GM23248 (cell line): ENCODE data around the gene ARMH3. TPM values are rescaled to one million over a fixed set of nuclear protein-coding genes. Genes with fewer than 3 reads are reported as not detected.
A peak's percentile ranks its signal among the peaks of the same experiment; 100 is the strongest.
"Not testable (repeated sequence)": the region's sequence is repeated elsewhere in the genome, so short reads cannot be mapped to it uniquely, and the experiment has no call there.

Source experiments
- DNase-seq: peaks from one replicate; pipeline ENCODE4 v3.0.0-alpha.2; 2015
- H2AFZ ChIP-seq: fragments of 200-600 bp; sonication (generic); 2 replicates; pipeline ENCODE4 v1.6.1; 2016; ENCODE audit warnings: antibody characterized with exemption
- H3F3A ChIP-seq: fragments of 200-600 bp; sonication (generic); 2 replicates; pipeline ENCODE4 v1.6.1; 2016; ENCODE audit warnings: mild to moderate bottlenecking, antibody characterized with exemption, mixed run types; ENCODE audit not compliant: insufficient read depth
- H3K27ac ChIP-seq: fragments of 200-600 bp; sonication (generic); 2 replicates; pipeline ENCODE4 v1.5.1; 2016; ENCODE audit warnings: mild to moderate bottlenecking
- H3K27me3 ChIP-seq: fragments of 200-600 bp; sonication (generic); replicated peaks from 2 replicates; pipeline ENCODE4 v1.6.1; 2016; ENCODE audit warnings: mild to moderate bottlenecking; ENCODE audit not compliant: insufficient read depth
- H3K36me3 ChIP-seq: fragments of 200-600 bp; sonication (generic); 2 replicates; pipeline ENCODE4 v1.6.1; 2016; ENCODE audit warnings: low read depth, mild to moderate bottlenecking
- H3K4me1 ChIP-seq: fragments of 200-600 bp; sonication (generic); 2 replicates; pipeline ENCODE4 v1.6.1; 2016; ENCODE audit warnings: mild to moderate bottlenecking; ENCODE audit not compliant: insufficient read depth
- H3K4me2 ChIP-seq: fragments of 200-600 bp; sonication (generic); one replicate; pipeline ENCODE4 v1.6.1; 2016; ENCODE audit warnings: mild to moderate bottlenecking; ENCODE audit not compliant: unreplicated experiment
- H3K4me3 ChIP-seq: fragments of 200-600 bp; sonication (generic); 2 replicates; pipeline ENCODE4 v1.5.1; 2016; ENCODE audit warnings: mild to moderate bottlenecking
- H3K79me2 ChIP-seq: fragments of 200-600 bp; sonication (generic); 2 replicates; pipeline ENCODE4 v1.6.1; 2016; ENCODE audit warnings: mild to moderate bottlenecking; ENCODE audit not compliant: insufficient read depth
- H3K9ac ChIP-seq: fragments of 200-600 bp; sonication (generic); 2 replicates; pipeline ENCODE4 v1.6.1; 2016; ENCODE audit warnings: mild to moderate bottlenecking
- H3K9me2 ChIP-seq: fragments of 200-600 bp; sonication (generic); 2 replicates; pipeline ENCODE4 v1.6.1; 2016; ENCODE audit warnings: mixed run types, mild to moderate bottlenecking, moderate library complexity; ENCODE audit not compliant: insufficient read depth
- H3K9me3 ChIP-seq: fragments of 200-600 bp; sonication (generic); one replicate; pipeline ENCODE4 v1.6.1; 2017; ENCODE audit warnings: low read depth
- H4K20me1 ChIP-seq: fragments of 200-600 bp; sonication (generic); 2 replicates; pipeline ENCODE4 v1.6.0; 2016; ENCODE audit not compliant: insufficient read depth
- EZH2 ChIP-seq: fragments of 200-600 bp; sonication (generic); IDR thresholded peaks from 2 replicates; pipeline ENCODE4 v1.6.1; 2018; ENCODE audit warnings: antibody characterized with exemption, mild to moderate bottlenecking; ENCODE audit not compliant: insufficient read depth, poor library complexity, severe bottlenecking
- EZH2phosphoT487 ChIP-seq: fragments of 200-600 bp; sonication (generic); IDR thresholded peaks from 2 replicates; pipeline ENCODE4 v1.6.1; 2018; ENCODE audit warnings: antibody characterized with exemption, moderate library complexity, mild to moderate bottlenecking, low read depth; ENCODE audit not compliant: insufficient read depth
- WGBS, 2 experiments: methylation state at CpG; one replicate each; pipeline ENCODE4 v1.1.6; 2015 to 2017; ENCODE audit warnings: low lambda C conversion rate in 2 of 2, low coverage in 1 of 2; ENCODE audit errors: missing lambda C conversion rate in 2 of 2; 5-methylcytosine and 5-hydroxymethylcytosine counted together
- in situ Hi-C: fragments of 300-500 bp; cut with MboI; formaldehyde crosslinking; loops from 2 replicates; pipeline ENCODE4 v1.15.0; 2020
- polyA plus RNA-seq: library from polyadenylated mRNA; unstranded; fragments of >200 nt; fragmentation: Nextera tagmentation; extraction: Ambion mirVana; gene quantifications from 2 replicates; pipeline ENCODE4 v1.2.1, GENCODE V29; 2016
- total RNA-seq: library from RNA; depleted of rRNA; stranded (reverse); fragments of >200 nt; shearing (Covaris generic); gene quantifications from 2 replicates; pipeline ENCODE4 v1.2.3, GENCODE V29; 2014

Gene ARMH3
- total and polyA plus RNA-seq, 2 experiments from 2014 or later: 9.0 to 9.5 TPM

DNA sequence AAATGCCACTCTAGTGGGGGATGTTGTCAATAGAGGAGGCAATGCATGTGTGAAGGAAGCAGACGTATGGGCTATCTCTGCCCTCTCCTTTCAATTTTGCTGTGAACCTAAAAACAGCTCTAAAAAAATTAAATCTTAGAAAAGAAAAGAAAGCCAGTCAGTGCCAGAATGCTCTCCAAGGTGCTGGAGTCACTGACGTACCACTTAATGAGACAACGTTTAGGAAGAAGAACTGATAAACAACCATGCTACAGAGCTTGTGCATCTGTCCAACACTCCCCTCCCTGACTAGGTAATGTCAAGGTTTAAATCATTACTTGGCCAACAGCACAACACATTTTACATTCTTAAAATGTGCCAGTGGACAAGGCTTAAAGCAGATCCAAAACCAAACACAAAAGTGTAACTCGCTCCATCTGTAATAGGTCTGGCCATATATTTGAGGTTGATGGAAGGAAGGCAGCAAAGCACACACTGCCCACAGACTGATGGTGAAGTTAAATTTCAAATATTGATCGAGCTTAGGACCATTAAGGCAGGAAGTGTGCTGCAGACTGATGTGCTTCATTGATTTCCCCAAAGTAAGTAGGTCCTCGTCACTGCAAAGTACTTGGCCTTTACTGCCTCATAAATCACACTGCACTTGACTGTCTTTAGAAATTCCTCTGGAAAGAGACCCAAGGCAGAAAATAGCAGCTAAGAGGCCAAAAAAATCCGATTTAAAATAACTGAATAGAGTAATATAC lies 15.5 kb downstream of the ARMH3 start:
- WGBS, 2 experiments: 67 to 68% methylated on average over 7 of the region's 7 CpGs
- no peaks in the 10 kb centered on the region for H3K9me3 ChIP-seq
- H3K27me3 ChIP-seq: no peaks in the 10 kb centered on the region
- H3K36me3 ChIP-seq: no peaks in the 10 kb centered on the region; the same call in 1 of the 2 replicates
- peaks cover 9% of the 10 kb centered on the region; the same call in 1 of the 2 replicates for H3K4me1 ChIP-seq
- peak; percentile 20 for DNase-seq
- H3K79me2 ChIP-seq: peaks cover 62% of the 10 kb centered on the region
- no peak overlapping the region for H2AFZ ChIP-seq
- no peaks in the 10 kb centered on the region for H3F3A ChIP-seq
- no peak overlapping the region for H3K9ac ChIP-seq
- TF ChIP-seq EZH2 (no peak), EZH2phosphoT487 (no peak)
- no peaks in the 10 kb centered on the region for H3K9me2 ChIP-seq
- H3K4me3 ChIP-seq: no peak overlapping the region
- no peak overlapping the region for H3K27ac ChIP-seq
- peaks cover 9% of the 10 kb centered on the region for H4K20me1 ChIP-seq
- in situ Hi-C loops: no loop called here
- H3K4me2 ChIP-seq: no peak overlapping the region

- H4K20me1 ChIP-seq: peaks cover 9% of the 10 kb centered on the region
- in situ Hi-C loops: no loop called here
- TF ChIP-seq EZH2phosphoT487: no peak
- no peak for TF ChIP-seq EZH2
- H3F3A ChIP-seq: no peaks in the 10 kb centered on the region
- H3K79me2 ChIP-seq: peaks cover 42% of the 10 kb centered on the region
- no peaks in the 10 kb centered on the region for H3K27me3 ChIP-seq
- H2AFZ ChIP-seq: no peak overlapping the region
- no peaks in the 10 kb centered on the region for H3K9me3 ChIP-seq
- no peak for DNase-seq
- H3K4me2 ChIP-seq: no peak overlapping the region
- no peak overlapping the region for H3K9ac ChIP-seq
- H3K4me1 ChIP-seq: peaks cover 4% of the 10 kb centered on the region; the same call in 1 of the 2 replicates
- no peaks in the 10 kb centered on the region for H3K9me2 ChIP-seq
- no peak overlapping the region for H3K27ac ChIP-seq
- no peak overlapping the region for H3K4me3 ChIP-seq
- no peaks in the 10 kb centered on the region; the same call in 1 of the 2 replicates for H3K36me3 ChIP-seq
These were observed 17.6 kb downstream of the ARMH3 start for GRCh38 chr10:102038410-102038809.

GRCh38 chr10:102035807-102036206 lies 20.2 kb downstream of the ARMH3 start:
- 90 to 93% methylated on average over 12 to 32 of the region's 33 CpGs for WGBS, 2 experiments
- H3K27ac ChIP-seq, H2AFZ ChIP-seq, H3K4me3 ChIP-seq, H3K27me3 ChIP-seq, H3F3A ChIP-seq, H3K9me3 ChIP-seq, H4K20me1 ChIP-seq, H3K4me2 ChIP-seq, DNase-seq, H3K4me1 ChIP-seq, H3K9ac ChIP-seq, in situ Hi-C loops, H3K9me2 ChIP-seq: not testable (repeated sequence)
- Histone ChIP-seq H3K79me2 (peaks cover 18% of the 10 kb centered on the region; the same call in 1 of the 2 replicates), H3K36me3 (peaks cover 15% of the 10 kb centered on the region; the same call in 1 of the 2 replicates)

- no peaks in the 10 kb centered on the region for H3F3A ChIP-seq
- in situ Hi-C loops: no loop called here
- WGBS, 2 experiments: 86 to 89% methylated on average over 2 of the region's 2 CpGs
- H3K4me3 ChIP-seq: no peak overlapping the region
- no peak overlapping the region for H3K9ac ChIP-seq
- no peaks in the 10 kb centered on the region for H4K20me1 ChIP-seq
- no peak overlapping the region for H2AFZ ChIP-seq
- DNase-seq: no peak
- no peaks in the 10 kb centered on the region for H3K4me1 ChIP-seq
- no peaks in the 10 kb centered on the region for H3K27me3 ChIP-seq
- no peaks in the 10 kb centered on the region for H3K79me2 ChIP-seq
- no peaks in the 10 kb centered on the region for H3K9me2 ChIP-seq
- no peaks in the 10 kb centered on the region for H3K9me3 ChIP-seq
- no peak overlapping the region for H3K4me2 ChIP-seq
- peaks cover 23% of the 10 kb centered on the region; the same call in 1 of the 2 replicates for H3K36me3 ChIP-seq
- no peak overlapping the region for H3K27ac ChIP-seq
- no peak for TF ChIP-seq EZH2phosphoT487
These were observed 22.2 kb downstream of the ARMH3 start for GRCh38 chr10:102033787-102034186.

GRCh38 chr10:102027261-102027660 lies 28.7 kb downstream of the ARMH3 start:
- Histone ChIP-seq H3K9me2 (no peaks in the 10 kb centered on the region), H3K36me3 (peaks cover 51% of the 10 kb centered on the region), H3K9ac (no peak overlapping the region), H3K4me1 (no peaks in the 10 kb centered on the region), H3K9me3 (no peaks in the 10 kb centered on the region), H3K27me3 (no peaks in the 10 kb centered on the region), H3K4me3 (no peak overlapping the region), H3K27ac (no peak overlapping the region), H4K20me1 (no peaks in the 10 kb centered on the region), H2AFZ (no peak overlapping the region), H3F3A (no peaks in the 10 kb centered on the region), H3K79me2 (no peaks in the 10 kb centered on the region), H3K4me2 (no peak overlapping the region)
- TF ChIP-seq EZH2: no peak
- TF ChIP-seq EZH2phosphoT487: no peak
- 95 to 100% methylated on average over 2 of the region's 2 CpGs for WGBS, 2 experiments
- no peak for DNase-seq
- in situ Hi-C loops: no loop called here
